ENCODE data around the gene CHRNG. TPM values are rescaled to one million over a fixed set of nuclear protein-coding genes. Genes with fewer than 3 reads are reported as not detected.

The CHRNG gene, protein sequence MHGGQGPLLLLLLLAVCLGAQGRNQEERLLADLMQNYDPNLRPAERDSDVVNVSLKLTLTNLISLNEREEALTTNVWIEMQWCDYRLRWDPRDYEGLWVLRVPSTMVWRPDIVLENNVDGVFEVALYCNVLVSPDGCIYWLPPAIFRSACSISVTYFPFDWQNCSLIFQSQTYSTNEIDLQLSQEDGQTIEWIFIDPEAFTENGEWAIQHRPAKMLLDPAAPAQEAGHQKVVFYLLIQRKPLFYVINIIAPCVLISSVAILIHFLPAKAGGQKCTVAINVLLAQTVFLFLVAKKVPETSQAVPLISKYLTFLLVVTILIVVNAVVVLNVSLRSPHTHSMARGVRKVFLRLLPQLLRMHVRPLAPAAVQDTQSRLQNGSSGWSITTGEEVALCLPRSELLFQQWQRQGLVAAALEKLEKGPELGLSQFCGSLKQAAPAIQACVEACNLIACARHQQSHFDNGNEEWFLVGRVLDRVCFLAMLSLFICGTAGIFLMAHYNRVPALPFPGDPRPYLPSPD
- polyA plus RNA-seq (2011; rRNA removed) (not detected in 2 replicates), polyA plus RNA-seq (2017; fragmentation: RNase III; extraction: RNeasy Plus Mini Kit Qiagen cat#74134 plus additional on column Dnase treatment) (not detected in 3 replicates), polyA minus RNA-seq (2011; rRNA and poly(A)+ RNA removed) (not detected in 2 replicates)
- not detected in 2 replicates for polyA plus RNA-seq (2012; cell fraction: cytosol; rRNA removed)
- polyA plus RNA-seq (2012; cell fraction: nucleus; rRNA removed) = not detected in 2 replicates

DNA sequence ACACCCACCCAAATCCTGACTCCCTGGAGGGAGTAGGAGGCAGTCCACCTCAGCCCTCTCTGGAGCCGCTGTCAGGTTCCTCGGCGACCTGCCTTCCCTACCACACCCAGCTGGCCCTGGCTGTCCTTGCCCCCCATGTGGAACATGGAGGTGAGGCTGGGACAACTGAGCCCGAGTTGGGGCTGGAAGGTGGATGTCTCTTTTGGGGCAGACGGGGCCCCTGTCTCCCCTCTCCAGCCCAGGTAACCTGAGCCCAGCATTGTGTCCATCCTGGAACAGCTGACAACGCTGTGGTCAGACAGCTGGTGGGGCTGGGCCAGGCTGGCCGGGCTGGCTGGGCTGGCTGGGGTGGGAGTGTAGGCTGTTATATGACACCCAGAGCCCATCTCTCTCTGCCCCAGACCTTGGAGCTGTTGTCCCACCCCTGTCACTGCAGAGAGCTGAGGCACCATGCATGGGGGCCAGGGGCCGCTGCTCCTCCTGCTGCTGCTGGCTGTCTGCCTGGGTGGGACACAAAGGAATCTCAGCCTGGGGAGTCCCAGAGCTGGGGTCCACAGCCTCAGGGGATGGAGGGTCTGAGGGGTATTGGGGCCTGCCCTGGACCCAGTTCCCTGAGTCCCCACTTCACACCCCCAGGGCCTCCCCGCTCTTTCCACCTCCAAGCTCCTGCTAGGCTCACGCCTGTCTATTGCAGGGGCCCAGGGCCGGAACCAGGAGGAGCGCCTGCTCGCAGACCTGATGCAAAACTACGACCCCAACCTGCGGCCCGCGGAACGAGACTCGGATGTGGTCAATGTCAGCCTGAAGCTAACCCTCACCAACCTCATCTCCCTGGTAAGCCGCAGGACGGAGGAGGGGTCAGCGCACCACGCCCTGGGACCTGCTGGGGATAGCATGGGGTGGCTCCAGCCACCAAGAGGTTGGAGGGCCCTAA is at the start of gene CHRNG:
TSS of gene CHRNG (plus strand) at position 395 of the 934 bp plus-strand sequence. CDS start at position 451, 56 bp downstream.
- no peak within 1 kb of the TSS for H3K4me3 ChIP-seq
- no peaks in the 10 kb centered on the region for H3K9me3 ChIP-seq
- DNase-seq (ENCODE audit: low read depth in 1 of 2, low spot score in 1 of 2) = no peak
- ChIA-PET CTCF (interaction anchor here (1.7 kb wide), 1 partner anchor 17 kb away, joined by 4 read pairs; no protein-coding TSS in a partner anchor), POLR2A (no interaction called here)
- no peak for FAIRE-seq
- 85% methylated on average over 16 of the region's 23 CpGs for WGBS (ENCODE audit: missing lambda C conversion rate)
- TF ChIP-seq GATA3 (IDR thresholded peaks at IDR 0.05; ENCODE audit: borderline replicate concordance) (no peak), SREBF2 (IDR thresholded peaks at IDR 0.05) (no peak), KDM1A (IDR thresholded peaks at IDR 0.05; ENCODE audit: low read depth) (no peak), FOSB (CRISPR knock-in tag; IDR thresholded peaks at IDR 0.05) (no peak), ZNF302 (CRISPR knock-in tag; IDR thresholded peaks at IDR 0.05) (no peak), HDAC2 (IDR thresholded peaks at IDR 0.05) (no peak), NPAS2 (CRISPR knock-in tag; IDR thresholded peaks at IDR 0.05; ENCODE audit: borderline replicate concordance) (no peak), EHMT2 (IDR thresholded peaks at IDR 0.05; ENCODE audit: low read depth) (no peak), CEBPB (IDR thresholded peaks at IDR 0.05) (no peak), HOXB5 (CRISPR knock-in tag; IDR thresholded peaks at IDR 0.05) (no peak), HOXB13 (CRISPR knock-in tag; IDR thresholded peaks at IDR 0.05; ENCODE audit: low read depth) (no peak)
- TF ChIP-seq, protein P1, sequence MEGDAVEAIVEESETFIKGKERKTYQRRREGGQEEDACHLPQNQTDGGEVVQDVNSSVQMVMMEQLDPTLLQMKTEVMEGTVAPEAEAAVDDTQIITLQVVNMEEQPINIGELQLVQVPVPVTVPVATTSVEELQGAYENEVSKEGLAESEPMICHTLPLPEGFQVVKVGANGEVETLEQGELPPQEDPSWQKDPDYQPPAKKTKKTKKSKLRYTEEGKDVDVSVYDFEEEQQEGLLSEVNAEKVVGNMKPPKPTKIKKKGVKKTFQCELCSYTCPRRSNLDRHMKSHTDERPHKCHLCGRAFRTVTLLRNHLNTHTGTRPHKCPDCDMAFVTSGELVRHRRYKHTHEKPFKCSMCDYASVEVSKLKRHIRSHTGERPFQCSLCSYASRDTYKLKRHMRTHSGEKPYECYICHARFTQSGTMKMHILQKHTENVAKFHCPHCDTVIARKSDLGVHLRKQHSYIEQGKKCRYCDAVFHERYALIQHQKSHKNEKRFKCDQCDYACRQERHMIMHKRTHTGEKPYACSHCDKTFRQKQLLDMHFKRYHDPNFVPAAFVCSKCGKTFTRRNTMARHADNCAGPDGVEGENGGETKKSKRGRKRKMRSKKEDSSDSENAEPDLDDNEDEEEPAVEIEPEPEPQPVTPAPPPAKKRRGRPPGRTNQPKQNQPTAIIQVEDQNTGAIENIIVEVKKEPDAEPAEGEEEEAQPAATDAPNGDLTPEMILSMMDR (IDR thresholded peaks at IDR 0.05) = no peak
- TF ChIP-seq, protein P2, sequence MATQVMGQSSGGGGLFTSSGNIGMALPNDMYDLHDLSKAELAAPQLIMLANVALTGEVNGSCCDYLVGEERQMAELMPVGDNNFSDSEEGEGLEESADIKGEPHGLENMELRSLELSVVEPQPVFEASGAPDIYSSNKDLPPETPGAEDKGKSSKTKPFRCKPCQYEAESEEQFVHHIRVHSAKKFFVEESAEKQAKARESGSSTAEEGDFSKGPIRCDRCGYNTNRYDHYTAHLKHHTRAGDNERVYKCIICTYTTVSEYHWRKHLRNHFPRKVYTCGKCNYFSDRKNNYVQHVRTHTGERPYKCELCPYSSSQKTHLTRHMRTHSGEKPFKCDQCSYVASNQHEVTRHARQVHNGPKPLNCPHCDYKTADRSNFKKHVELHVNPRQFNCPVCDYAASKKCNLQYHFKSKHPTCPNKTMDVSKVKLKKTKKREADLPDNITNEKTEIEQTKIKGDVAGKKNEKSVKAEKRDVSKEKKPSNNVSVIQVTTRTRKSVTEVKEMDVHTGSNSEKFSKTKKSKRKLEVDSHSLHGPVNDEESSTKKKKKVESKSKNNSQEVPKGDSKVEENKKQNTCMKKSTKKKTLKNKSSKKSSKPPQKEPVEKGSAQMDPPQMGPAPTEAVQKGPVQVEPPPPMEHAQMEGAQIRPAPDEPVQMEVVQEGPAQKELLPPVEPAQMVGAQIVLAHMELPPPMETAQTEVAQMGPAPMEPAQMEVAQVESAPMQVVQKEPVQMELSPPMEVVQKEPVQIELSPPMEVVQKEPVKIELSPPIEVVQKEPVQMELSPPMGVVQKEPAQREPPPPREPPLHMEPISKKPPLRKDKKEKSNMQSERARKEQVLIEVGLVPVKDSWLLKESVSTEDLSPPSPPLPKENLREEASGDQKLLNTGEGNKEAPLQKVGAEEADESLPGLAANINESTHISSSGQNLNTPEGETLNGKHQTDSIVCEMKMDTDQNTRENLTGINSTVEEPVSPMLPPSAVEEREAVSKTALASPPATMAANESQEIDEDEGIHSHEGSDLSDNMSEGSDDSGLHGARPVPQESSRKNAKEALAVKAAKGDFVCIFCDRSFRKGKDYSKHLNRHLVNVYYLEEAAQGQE (IDR thresholded peaks at IDR 0.05) = no peak
- TF ChIP-seq, protein P3, sequence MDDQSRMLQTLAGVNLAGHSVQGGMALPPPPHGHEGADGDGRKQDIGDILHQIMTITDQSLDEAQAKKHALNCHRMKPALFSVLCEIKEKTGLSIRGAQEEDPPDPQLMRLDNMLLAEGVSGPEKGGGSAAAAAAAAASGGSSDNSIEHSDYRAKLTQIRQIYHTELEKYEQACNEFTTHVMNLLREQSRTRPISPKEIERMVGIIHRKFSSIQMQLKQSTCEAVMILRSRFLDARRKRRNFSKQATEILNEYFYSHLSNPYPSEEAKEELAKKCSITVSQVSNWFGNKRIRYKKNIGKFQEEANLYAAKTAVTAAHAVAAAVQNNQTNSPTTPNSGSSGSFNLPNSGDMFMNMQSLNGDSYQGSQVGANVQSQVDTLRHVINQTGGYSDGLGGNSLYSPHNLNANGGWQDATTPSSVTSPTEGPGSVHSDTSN (IDR thresholded peaks at IDR 0.05) = no peak
- TF ChIP-seq, protein P4, sequence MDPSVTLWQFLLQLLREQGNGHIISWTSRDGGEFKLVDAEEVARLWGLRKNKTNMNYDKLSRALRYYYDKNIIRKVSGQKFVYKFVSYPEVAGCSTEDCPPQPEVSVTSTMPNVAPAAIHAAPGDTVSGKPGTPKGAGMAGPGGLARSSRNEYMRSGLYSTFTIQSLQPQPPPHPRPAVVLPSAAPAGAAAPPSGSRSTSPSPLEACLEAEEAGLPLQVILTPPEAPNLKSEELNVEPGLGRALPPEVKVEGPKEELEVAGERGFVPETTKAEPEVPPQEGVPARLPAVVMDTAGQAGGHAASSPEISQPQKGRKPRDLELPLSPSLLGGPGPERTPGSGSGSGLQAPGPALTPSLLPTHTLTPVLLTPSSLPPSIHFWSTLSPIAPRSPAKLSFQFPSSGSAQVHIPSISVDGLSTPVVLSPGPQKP (IDR thresholded peaks at IDR 0.05; ENCODE audit: low read depth, low read length) = no peak
- TF ChIP-seq, protein P5, sequence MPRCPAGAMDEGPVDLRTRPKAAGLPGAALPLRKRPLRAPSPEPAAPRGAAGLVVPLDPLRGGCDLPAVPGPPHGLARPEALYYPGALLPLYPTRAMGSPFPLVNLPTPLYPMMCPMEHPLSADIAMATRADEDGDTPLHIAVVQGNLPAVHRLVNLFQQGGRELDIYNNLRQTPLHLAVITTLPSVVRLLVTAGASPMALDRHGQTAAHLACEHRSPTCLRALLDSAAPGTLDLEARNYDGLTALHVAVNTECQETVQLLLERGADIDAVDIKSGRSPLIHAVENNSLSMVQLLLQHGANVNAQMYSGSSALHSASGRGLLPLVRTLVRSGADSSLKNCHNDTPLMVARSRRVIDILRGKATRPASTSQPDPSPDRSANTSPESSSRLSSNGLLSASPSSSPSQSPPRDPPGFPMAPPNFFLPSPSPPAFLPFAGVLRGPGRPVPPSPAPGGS (IDR thresholded peaks at IDR 0.05) = no peak
- H3K4me1 ChIP-seq = no peaks in the 10 kb centered on the region
- no peak within 1 kb of the TSS for H3K4me2 ChIP-seq
- H3K27ac ChIP-seq = no peak within 1 kb of the TSS
- ATAC-seq = 0 out of 6 replicates have a peak, but pooled peaks of 1 of the 2 experiments have one; percentile 3

Data from A549 (cell line).